ENCODE data around the gene DLG1.

DLG1 gene

DNA sequence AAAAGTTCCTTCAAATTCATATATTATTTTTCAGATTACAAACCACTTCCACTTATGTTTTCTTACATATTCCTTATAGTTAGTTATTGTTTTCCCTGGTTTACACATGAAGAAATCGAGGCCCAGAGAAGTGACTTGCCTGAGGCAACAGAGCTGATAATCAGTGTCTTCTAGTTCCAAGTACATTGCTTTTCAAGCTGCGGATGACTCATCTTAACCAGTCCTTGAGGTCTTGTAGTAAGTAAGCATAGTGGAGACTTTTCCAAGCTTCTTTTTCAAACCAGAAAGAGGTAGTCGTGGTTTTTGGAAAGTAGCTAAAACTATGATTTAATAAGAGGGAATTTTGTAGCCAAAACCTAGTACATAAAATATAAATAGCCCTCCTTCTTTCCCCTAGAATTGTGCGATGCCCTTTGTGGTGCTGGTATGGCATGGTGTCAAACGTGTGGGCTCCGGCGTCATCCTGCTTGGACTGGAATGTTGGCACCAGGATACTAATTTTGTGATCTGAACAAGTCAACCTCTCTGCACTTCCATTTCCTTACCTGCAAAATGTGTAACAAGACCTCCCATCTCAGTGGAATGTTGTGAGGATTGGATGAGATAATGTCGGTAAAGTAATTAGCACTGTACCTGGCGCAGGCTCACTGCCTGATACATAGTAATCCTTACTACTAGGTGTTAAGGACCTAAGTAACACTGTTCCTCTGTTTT is 19.0 kb upstream of the DLG1 start:
- DNase-seq = no peak

DNA sequence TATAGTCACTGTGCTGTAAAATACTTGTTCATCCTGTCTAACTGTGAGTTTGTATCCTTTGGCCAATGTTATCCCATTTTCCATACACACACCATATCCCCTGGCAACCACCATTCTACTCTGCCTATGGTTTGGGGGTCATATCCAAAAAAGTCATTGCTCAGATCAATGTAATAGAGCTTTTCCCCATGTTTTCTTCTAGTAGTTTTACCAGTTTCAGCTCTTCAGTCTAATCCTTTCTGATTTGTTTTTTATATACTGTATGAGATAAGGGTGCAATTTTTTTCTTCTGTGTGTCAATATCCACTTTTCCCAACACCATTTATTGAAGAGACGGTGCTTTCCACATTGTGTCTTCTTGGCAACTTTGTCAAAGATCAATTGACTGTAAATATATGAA is 14.0 kb upstream of the DLG1 start:
- no peak for DNase-seq

DNA sequence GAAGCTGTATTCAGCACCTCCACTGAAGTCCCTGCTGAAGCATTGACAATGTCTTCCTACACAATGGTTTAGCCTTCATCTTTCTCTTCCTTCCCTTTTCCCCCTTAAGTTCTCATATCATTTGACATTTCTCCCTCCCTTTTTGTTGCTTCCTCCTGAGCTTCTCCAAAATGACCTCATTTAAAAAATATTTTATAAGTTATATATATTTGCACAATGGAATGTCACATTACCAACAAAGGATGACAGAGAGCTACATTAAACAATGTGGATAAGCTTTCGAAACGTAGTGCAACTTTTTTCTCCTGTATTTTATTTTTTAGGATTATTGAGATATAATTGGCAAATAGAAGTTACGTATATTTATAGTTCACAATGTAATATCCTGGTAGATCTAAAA is 13.2 kb upstream of the DLG1 start:
- no peak for DNase-seq

DNA sequence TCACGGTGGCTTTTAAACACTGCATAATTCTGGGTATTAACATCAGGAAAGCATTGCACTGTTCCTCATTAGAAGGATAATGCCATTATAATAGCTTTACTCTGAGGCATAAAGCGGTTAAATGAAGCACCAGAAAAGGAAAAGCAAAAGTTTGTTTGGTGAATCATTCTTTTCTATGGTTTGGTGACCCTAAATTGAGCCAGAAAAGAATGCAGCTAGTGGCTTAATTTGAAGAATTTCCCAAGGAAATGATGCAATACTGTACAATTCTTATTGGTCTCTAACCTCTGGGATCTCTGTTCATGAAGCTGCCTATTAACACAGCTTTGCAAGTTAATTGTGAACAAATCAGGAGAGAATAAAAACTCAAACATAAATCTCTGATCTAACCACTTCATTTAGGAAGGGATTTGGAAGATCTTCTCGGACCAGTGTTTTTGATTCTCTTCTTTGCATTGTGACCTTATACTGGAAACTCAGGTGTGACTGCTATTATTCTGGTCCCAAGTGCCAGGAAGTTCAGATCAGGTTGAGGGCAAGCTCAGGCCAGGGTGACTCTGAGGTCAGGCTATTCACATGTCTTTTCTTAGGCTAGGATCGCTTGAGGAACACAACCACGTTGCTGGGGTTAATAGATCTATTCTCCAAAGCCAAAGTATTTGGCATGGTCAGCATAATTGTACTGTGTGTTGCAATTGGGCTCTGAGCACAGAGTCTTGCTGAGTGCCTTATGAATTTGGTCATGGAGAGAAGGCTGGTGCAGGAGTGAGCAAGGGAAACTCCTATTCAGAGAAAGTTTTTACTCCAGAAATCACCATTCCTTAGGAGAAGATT is 11.3 kb upstream of the DLG1 start:
- no peak for DNase-seq

DNA sequence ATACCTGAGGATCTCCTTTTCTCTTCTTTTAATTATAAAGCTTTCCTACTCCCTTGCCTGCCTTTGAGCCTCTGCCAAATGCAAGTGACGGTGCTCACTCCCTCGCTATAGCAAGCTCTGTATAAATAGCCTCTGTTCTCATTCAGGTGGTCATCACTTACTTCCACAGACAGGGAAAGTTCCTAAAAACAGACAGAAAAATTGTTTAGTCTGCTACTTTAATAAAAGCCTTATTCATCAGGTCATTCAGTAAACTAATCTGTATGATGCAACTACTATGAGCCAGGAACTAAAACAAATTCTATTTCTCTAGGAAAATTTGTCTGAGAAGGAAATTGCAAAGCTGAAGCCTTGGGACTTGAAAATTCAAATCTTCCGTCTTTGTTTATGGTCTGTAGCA is 10.2 kb upstream of the DLG1 start:
- DNase-seq = no peak

DNA sequence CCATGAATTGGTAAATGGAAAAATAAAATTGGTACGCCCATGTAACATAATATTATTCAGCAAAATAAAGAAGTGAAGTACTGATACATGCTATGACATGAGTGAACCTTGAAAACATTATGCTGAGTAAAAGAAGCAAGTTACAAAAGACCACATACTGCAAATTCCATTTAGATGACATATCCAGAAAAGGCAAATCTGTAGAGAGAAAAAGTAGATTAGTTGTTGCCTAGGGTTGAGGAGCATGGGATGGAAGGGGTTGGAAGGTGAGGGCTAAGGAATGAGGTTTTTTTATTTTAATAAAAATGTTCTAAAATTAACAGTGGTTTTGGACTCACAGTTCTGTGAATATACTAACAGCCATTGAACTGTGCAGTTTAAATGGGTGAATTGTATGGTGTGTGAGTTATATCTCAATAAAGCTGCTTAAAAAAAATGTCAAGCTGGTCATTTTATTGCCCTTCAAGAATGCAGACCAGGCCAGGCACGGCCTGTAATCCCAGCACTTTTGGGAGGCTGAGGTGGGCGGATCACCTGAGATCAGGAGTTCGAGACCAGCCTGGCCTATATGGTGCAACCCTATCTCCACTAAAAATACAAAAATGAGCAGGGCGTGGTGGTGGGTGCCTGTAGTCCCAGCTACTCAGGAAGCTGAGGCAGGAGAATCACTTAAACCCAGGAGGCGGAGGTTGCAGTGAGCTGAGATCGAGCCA is 8.1 kb upstream of the DLG1 start:
- DNase-seq = no peak

DNA sequence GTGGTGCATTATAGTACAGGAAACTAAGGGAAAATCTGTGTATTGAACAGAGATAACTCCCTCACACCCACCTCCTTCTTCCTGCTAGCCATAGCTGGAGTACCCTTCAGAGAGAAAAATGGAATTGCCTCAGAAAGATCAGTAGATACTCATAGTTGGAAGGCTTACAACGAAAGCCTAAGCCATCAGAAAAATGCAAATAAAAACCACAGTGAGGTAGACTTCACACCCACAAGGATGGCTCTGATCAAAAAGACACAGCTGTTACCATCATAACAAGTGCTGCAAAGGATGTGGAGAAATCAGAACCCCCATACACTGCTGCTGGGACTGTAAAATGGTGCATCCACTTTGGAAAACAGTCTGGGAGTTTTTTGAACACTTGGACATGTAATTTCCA is 7.4 kb upstream of the DLG1 start:
- no peak for DNase-seq

DNA sequence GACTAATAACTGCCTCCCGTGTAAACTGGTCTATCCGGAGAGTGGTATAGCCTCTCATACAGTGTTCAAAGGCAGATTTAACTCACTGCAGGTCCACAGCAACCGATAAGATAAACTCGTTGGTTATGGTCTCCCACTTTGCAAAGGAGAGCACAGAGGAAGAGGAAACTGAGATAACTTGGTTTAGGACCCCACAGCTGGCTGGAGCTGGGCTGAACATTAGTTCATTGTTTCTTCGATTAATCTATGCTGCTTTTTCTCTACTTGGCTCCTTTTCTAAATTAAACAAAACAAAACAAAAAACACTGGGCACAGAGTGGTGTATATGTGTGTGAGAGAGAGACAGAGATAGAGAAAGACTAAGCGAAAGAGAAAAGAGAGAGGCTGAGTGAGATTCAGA is 5.0 kb upstream of the DLG1 start:
- DNase-seq = no peak

DNA sequence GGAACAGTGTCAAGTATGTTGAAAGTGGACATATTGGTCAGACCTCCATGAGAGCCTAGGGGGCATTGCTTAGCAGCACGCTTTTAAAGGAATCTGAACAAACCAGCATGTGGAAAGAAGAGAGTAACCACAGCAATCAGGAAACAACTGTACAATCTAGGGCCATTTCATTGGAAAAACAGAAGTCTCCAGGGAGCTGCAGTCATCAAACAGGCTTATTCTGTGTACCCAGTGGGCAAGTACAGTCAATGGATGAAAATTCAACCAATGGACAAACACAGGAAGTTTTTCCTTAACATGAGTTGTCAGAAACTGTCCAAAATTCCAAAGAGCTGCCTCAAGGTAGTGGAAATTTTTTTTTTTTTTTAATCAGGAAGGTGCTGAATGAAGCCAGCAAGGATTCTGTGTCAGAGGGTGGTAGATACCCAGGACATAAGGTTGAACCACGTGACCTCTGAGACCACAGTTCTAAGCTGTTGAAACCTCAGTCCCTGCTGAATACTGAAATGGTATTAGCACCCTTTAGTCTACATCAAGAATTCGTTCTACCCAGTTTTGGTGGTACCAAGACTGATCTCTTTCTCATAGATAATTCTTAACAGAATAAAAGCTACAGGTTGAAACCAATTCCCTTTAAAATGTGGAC is 4.4 kb upstream of the DLG1 start:
- DNase-seq = no peak

DNA sequence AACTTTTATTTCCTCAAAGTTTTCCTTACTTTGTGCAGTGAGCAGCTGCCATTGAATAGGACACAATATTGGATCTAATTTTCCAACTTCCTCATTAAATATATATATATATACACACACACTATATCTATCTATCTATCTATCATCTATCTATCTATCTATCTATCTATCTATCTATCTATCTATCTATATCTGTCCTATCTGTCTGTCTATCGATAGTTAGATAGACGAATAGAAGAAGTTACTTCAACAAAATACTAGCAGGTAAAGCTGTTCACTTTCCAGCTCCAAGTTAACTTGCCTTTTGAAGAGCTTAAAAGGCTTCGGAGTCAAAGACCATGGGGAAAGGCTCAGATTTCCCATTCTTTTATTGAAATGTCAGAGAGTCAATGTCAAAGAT is 3.6 kb upstream of the DLG1 start:
- no peak for DNase-seq

DNA sequence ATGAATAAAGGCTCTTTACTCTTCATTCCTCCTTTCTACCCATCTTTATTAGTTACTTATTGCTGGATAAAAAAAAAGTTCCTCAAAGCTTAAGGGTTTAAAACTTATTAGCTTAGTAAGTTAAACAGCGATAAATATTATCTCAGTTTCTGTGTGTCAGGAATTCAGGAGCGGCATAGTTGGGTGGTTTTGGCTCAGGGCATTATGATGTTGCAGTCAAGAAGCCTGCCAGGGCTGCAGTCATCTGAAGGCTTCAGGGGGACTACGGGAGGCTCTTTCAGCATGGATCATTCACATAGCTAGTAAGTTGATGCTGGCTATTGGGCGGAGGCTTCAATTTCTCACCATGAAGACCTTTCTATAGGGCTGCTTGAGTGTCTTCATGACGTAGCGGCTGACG is 1.9 kb upstream of the DLG1 start:
- DNase-seq = no peak

DNA sequence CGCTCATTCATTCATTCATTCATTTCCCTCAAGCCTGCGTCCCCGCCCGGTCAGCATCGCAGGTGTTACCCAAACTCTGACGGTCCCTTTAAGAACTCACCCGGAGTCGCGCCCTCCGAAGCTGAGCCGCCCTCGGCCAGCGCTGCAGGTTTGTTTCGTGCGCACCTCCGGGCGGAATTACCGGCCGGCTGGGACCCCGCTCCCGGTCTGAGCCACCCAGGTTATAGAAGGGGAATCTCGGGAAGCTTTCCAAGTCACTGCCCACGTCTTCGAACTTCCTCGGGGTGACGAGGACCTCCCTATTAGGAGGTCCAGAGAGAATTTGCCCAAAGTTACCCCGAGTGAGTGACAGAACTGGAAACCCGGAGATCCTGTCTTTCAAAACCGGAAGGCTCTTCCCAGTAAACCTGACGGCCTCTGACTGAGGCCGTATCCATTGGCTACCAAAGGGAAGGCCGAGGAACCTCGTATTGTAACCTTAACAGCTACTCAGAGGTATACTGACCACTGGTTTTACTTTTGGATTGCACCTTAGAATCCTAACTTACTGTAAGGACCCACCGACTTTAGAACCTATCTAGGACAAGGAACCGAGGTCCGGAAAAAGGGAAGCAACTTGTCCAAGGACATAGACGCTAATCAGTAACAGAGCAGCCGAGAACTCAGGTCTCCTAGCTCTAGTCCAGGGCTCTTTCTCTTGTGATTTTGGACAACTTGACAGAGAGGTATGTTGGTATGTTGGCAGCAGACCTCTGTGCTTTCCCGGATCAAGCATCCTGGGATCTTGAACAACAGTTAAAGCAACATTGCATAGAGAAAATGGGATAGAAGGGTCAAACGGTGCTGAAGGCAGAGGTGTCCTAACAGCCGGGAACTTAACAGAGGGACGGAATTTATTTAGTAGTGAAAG is 788 bp upstream of the DLG1 start:
- DNase-seq = peak; percentile 57

DNA sequence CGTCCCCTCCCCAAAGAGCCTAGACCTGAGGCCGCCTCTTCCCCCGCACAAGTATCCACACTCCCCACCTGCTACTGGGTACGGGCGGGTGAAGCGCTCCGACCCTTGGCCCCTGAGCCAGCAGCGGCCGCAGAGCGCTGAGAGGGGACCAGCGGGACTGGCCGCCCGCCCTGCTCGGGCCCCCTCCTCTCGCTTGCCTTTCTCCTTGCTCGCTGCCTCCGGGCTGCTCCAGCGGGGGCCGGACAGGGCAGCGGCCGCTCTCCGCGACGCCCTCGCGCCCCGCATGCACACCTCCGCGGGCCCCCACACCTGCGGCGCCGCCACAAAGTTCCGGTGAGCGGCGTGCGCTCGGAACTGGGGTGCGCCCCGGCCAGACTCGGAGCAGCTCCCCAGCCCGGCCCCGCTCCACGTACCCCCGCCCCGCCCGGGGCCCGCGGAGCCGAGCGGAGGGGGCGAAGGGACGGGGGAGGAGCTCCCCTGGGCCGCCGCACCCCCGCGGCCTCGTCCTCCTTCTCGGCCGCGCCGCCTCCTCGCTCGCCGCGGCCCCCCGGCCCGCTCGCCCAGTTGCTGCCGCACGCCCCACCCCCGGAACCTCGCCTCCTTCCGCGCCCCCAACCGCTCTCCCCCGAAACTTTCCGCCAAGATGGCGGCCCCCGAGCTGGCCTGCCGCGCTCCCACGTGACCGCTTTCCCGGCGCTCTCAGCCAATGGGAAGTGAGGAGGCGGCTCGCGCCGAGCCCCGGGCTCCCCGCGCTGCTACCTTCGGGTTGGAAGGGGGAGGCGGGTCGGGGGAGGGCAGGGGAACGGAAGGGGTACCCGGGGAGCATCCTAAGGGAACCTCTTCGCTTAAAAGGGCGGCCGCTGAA is 704 bp downstream of the DLG1 start:
- peak; percentile 90 for DNase-seq

DNA sequence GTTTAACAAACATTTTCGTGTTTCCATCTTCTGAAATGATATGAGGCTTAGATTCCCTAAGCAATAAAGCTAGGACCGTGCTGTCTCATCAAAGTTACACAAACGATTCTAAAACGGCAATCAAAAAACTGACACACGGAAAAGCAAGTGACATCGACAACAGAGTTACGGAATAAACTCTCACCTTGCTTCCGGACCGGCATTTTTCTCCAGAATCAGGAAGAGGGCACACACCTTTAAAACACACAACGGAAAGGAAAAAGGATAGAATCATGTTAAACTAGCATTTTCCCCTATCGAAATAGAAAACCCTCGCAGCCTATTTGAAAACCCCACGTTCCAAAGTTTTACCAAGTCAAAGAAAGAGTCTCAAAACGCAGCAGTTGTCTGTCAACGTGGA is 1.4 kb downstream of the DLG1 start:
- DNase-seq = no peak

DNA sequence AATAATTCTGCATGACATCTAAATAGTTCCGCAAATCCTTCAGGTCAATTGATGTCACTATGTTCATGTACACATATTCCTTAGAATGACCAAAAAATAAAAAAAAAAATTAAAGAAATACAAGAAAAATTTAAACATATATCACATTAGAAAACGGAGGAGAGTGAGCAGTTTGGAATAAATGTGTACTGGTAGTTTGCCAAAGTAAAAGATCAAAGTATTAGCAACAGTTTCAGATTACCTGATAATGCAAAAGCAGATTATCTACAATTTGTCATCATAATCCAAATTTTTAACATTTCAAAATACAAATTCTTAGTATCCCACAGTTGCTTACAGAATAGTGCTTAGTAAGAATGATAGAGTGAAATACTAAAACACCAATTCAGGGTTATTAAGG is 1.9 kb downstream of the DLG1 start:
- DNase-seq = no peak

DNA sequence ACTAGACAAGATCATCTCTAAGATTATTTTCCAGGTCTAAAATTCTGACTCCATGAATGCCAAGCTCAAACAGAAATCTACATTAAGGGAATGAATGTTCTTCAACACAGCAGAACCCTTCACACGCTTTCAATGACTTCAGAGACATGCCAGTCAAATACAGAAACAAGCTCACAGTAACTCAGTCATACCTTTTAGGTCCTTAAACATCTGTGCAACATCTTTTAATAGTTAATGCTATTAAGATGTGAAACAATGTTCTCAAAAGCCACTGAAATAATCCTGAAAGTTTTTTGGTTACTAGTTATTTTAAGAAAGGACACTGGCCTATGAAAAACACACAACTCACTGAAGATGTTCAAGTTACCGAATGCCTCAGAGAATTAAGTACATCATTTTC is 2.5 kb downstream of the DLG1 start:
- DNase-seq = no peak

DNA sequence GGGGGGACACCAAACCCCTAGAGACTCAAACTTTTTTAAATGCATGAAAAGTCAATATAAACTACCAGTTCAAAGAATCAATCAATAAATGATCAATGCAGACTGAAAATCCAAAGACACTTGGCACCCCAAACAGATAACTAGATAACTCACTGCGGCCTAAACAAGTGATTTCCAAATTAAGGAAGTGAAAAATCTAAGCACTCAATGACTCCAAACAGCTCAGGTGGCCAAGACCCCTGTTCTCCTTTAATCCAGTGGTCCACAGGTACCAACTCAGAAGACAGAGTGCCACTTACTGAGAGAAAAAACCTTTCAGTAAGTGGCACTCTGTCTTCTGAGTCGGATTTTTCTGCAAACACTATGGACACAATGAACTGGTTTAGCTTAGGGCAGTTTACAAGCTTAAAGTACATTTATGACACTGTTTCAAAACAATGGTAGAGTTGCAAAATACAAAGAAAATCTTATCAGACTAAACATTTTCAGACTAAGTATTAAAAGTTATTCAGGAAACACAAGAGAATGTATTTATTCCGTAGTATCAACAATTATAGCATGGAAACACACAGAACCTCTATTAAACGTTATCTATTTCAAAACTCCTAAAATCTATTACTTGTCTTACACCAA is 4.7 kb downstream of the DLG1 start:
- DNase-seq = no peak

DNA sequence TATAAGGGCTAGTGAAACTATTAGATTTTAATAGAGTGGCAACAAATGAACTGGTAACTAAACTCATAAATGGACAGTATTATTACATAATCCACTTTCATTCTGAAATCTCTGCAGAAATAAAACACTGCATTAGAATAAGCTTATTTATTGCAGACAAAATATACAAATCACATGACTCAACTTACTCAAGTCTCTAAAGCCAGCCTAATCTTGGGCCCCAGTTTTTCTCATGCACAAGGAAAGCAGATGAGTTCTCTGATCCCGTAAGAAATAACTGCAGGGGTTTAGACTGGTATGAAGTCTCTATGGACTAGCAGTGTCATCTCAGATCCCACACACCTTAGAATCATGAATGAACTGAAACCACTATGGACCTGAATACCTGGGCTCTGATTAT is 5.8 kb downstream of the DLG1 start:
- DNase-seq = no peak

DNA sequence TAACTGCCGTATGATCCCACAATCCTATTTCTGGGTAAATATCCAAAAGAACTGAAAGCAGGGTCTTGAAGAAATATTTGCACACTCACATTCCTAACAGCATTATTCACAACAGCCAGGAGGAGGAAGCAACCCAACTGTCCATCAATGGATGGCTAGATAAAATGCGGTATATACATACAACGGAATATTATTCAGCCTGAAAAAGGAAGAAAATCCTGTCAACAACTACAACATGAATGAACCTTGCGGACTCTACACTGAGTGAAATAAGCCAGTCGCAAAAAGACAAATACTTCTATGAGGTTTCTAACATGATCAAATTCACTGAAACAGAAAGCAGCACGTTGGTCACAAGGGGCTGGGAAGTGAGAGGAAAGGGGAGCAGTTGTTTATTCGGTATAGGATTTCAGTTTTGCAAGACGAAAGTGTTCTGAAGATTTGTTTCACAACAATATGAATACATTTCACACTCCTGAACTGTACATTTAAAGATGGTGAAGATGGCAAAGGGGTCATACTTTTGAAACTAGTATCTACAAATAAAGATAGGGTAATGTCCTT is 6.2 kb downstream of the DLG1 start:
- no peak for DNase-seq

DNA sequence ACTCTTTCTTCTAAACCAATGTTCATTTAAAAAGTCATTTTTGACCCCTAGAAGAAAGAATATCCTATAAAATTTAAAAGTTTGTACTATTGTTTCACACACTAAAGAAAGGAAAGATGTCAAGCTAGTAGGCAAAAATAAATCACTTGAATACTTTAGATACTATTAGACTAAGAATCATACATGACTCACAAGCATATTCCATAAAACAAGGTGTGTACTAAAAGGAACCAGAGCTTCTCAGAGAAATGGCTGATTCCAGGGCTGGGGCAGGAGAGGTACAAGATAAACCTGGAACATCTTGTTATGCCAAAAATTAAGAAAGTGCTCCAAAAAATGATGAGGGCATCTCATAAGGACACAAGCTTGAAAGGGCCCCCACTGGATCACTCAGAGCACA is 8.7 kb downstream of the DLG1 start:
- no peak for DNase-seq

DNA sequence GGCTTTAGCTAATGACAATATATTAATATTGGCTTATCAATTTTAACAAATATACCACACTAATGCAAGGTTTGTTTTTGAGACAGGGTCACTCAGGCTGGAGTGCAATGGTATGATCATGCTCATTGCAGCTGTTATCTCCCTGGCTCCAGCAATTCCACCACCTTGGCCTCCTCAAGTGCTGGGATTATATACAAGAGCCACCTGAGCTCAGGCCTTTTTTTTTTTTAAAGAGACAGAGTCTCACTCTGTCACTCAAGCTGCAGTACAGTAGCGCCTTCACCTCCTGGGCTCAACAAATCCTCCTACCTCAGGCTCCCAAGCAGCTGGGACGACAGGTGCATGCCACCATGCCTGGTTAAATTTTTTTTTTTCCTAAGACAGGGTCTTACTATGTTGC is 11.7 kb downstream of the DLG1 start:
- DNase-seq = no peak

All from stimulated activated CD8-positive, alpha-beta memory T cell treated with anti-CD3 and anti-CD28 coated beads, Interleukin-4, amount 100 ng/mL, for 48 hours (primary cell).